ENCODE data around the gene UGT2B7. TPM values are rescaled to one million over a fixed set of nuclear protein-coding genes. Genes with fewer than 3 reads are reported as not detected.
A peak's percentile ranks its signal among the peaks of the same experiment; 100 is the strongest.

Gene UGT2B7
- total RNA-seq, 1 donor from 2014 or later = 0.82 TPM

DNA sequence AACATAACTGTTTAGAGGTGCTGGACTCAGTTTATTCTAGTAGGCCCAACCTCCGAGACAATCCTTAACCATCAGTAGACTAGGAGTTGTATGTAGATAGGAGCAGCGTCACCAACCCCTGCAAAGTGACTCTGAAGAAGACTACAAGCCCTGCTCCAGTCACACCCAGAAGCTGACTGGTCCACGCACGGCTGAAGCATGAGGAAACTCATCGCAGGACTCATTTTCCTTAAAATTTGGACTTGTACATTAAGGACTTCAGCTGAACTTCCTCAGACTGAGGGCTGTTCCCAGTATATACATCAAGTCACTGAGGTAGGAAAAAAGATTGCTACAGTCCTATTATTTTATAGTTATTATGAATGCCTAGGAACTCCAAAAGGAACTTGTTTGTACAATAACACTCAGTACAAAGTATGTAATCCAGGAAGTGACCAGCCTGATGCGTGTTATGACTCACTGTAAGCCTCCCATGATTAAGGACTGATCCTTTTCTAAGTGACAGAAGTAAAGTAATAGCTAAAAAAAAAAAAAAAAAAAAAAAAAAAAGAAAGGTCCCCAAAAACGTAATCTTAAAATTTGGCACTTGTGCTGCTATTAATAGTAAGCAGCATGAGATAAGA, 41.6 kb upstream of the UGT2B7 start:
- DNase-seq (ENCODE audit: low read depth, low spot score) = no peak
- Mint-ChIP-seq H3K27me3 (ENCODE audit: low read depth) (no peaks in the 10 kb centered on the region), H3K4me1 (peaks cover 72% of the 10 kb centered on the region), H3K4me3 (no peak overlapping the region), H3K36me3 (ENCODE audit: low read depth) (no peaks in the 10 kb centered on the region), H3K9me3 (peaks cover 2% of the 10 kb centered on the region), H3K27ac (ENCODE audit: unreplicated experiment) (peak overlapping the region; percentile 68)
- TF ChIP-seq, protein P1, sequence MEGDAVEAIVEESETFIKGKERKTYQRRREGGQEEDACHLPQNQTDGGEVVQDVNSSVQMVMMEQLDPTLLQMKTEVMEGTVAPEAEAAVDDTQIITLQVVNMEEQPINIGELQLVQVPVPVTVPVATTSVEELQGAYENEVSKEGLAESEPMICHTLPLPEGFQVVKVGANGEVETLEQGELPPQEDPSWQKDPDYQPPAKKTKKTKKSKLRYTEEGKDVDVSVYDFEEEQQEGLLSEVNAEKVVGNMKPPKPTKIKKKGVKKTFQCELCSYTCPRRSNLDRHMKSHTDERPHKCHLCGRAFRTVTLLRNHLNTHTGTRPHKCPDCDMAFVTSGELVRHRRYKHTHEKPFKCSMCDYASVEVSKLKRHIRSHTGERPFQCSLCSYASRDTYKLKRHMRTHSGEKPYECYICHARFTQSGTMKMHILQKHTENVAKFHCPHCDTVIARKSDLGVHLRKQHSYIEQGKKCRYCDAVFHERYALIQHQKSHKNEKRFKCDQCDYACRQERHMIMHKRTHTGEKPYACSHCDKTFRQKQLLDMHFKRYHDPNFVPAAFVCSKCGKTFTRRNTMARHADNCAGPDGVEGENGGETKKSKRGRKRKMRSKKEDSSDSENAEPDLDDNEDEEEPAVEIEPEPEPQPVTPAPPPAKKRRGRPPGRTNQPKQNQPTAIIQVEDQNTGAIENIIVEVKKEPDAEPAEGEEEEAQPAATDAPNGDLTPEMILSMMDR (conservative IDR thresholded peaks at IDR 0.05) = no peak

GRCh38 chr4:69056150-69056549, 40.1 kb upstream of the UGT2B7 start:
- Mint-ChIP-seq H3K27me3 (ENCODE audit: low read depth) (no peaks in the 10 kb centered on the region), H3K4me3 (peak overlapping the region; percentile 11), H3K27ac (ENCODE audit: unreplicated experiment) (no peak overlapping the region), H3K36me3 (ENCODE audit: low read depth) (no peaks in the 10 kb centered on the region), H3K4me1 (peaks cover 71% of the 10 kb centered on the region), H3K9me3 (peaks cover 2% of the 10 kb centered on the region)
- TF ChIP-seq, protein P1 (conservative IDR thresholded peaks at IDR 0.05) = no peak
- DNase-seq (ENCODE audit: low read depth, low spot score) = no peak

GRCh38 chr4:69056921-69057550, 39.2 kb upstream of the UGT2B7 start:
- Mint-ChIP-seq H3K4me1 (peaks cover 63% of the 10 kb centered on the region), H3K9me3 (peaks cover 2% of the 10 kb centered on the region), H3K36me3 (ENCODE audit: low read depth) (no peaks in the 10 kb centered on the region), H3K27me3 (ENCODE audit: low read depth) (no peaks in the 10 kb centered on the region), H3K4me3 (peak overlapping the region; percentile 82), H3K27ac (ENCODE audit: unreplicated experiment) (peak overlapping the region; percentile 88)
- TF ChIP-seq, protein P1 (conservative IDR thresholded peaks at IDR 0.05) = no peak
- DNase-seq (ENCODE audit: low read depth, low spot score) = no peak

GRCh38 chr4:69057620-69058409, 38.5 kb upstream of the UGT2B7 start:
- Mint-ChIP-seq H3K4me3 (peak overlapping the region; percentile 82), H3K27ac (ENCODE audit: unreplicated experiment) (peak overlapping the region; percentile 88), H3K27me3 (ENCODE audit: low read depth) (no peaks in the 10 kb centered on the region), H3K4me1 (peaks cover 56% of the 10 kb centered on the region), H3K9me3 (peaks cover 2% of the 10 kb centered on the region), H3K36me3 (ENCODE audit: low read depth) (no peaks in the 10 kb centered on the region)
- TF ChIP-seq, protein P1 (conservative IDR thresholded peaks at IDR 0.05) = no peak
- peak; percentile 39 for DNase-seq (ENCODE audit: low read depth, low spot score)

GRCh38 chr4:69058410-69059059, 37.7 kb upstream of the UGT2B7 start:
- TF ChIP-seq, protein P1 (conservative IDR thresholded peaks at IDR 0.05) = no peak
- peaks cover 54% of the 10 kb centered on the region for H3K4me1 Mint-ChIP-seq
- peaks cover 5% of the 10 kb centered on the region for H3K9me3 Mint-ChIP-seq
- H3K4me3 Mint-ChIP-seq = peak overlapping the region; percentile 82
- H3K27me3 Mint-ChIP-seq (ENCODE audit: low read depth) = no peaks in the 10 kb centered on the region
- H3K27ac Mint-ChIP-seq (ENCODE audit: unreplicated experiment) = peak overlapping the region; percentile 88
- no peaks in the 10 kb centered on the region for H3K36me3 Mint-ChIP-seq (ENCODE audit: low read depth)
- no peak for DNase-seq (ENCODE audit: low read depth, low spot score)
